HCT116 (cell line): ENCODE data around the gene TCP11L1. TPM values are rescaled to one million over a fixed set of nuclear protein-coding genes. Genes with fewer than 3 reads are reported as not detected.

Source experiments
- ATAC-seq: fragments of 200-7000 bp; cut with Tn5 transposase; 2 replicates; pipeline ENCODE4 v1.9.1; 2020; ENCODE audit warnings: mild to moderate bottlenecking, moderate library complexity
- BruUV-seq: library from RNA; stranded (reverse); fragments of 400-500 nt; replicated peaks from 2 replicates; lab custom pipeline; 2021; lab: Mats Ljungman, UMichigan
- CTCF ChIA-PET: fragments of 300-600 bp; sonication (Branson Sonifier 250); formaldehyde crosslinking; loops from one replicate; lab custom pipeline; 2021; ENCODE audit warnings: antibody characterized with exemption; lab: Charles Lee
- POLR2A ChIA-PET: fragments of 300-600, 350-600 bp; sonication (Branson Sonifier 250); formaldehyde crosslinking; loops from one replicate; lab custom pipeline; 2021; ENCODE audit warnings: antibody characterized with exemption; lab: Charles Lee
- RAD21 ChIA-PET, 2 experiments: fragments of 300-600 bp; sonication (Branson Sonifier 250); formaldehyde crosslinking; loops; one replicate each; lab custom pipeline; 2023; ENCODE audit warnings: low total read pairs in 2 of 2; ENCODE audit not compliant: uncharacterized antibody in 2 of 2, unreplicated experiment in 2 of 2, low non-redundant PET in 1 of 2; lab: Charles Lee
- DNase-seq: peaks from one replicate; pipeline ENCODE4 v3.0.0-alpha.2; 2010; ENCODE audit warnings: low read depth, low spot score
- H2AFZ ChIP-seq: fragments of 200-600 bp; shearing (Covaris generic), sonication (generic); 2 replicates; pipeline ENCODE4 v1.6.1; 2017; ENCODE audit warnings: low read depth, mixed run types, mixed read lengths, antibody characterized with exemption, low read length; ENCODE audit not compliant: poor library complexity, severe bottlenecking
- H3K27ac ChIP-seq: 2 replicates; pipeline ENCODE4 v1.5.1; 2012; ENCODE audit warnings: low read depth, low read length
- H3K27me3 ChIP-seq: fragments of 200-600 bp; sonication (generic); 2 replicates; pipeline ENCODE4 v1.6.1; 2016; ENCODE audit warnings: mixed run types, low read length, mixed read lengths; ENCODE audit not compliant: insufficient read depth
- H3K36me3 ChIP-seq, 2 experiments: fragments of 200-500 bp in 1 of 2; fragments of 200-600 bp in 1 of 2; sonication (Bioruptor generic) in 1 of 2; sonication (generic) in 1 of 2; 2 replicates each; pipeline versions ENCODE4 v1.5.1 to v1.6.1; 2014 to 2016; ENCODE audit warnings: low read length in 2 of 2, inconsistent platforms in 1 of 2, mixed read lengths in 1 of 2, mixed run types in 1 of 2; ENCODE audit not compliant: insufficient read depth in 2 of 2, control insufficient read depth in 1 of 2
- H3K4me1 ChIP-seq, 2 experiments: fragments of 200-600 bp in 1 of 2; sonication (generic) in 1 of 2; 2 replicates each; pipeline versions ENCODE4 v1.5.1 to v1.6.1; 2012 to 2017; ENCODE audit warnings: low read length in 2 of 2, inconsistent platforms in 1 of 2, mild to moderate bottlenecking in 1 of 2, mixed read lengths in 1 of 2, mixed run types in 1 of 2, moderate library complexity in 1 of 2; ENCODE audit not compliant: insufficient read depth in 2 of 2, control insufficient read depth in 1 of 2
- H3K4me2 ChIP-seq: fragments of 200-600 bp; sonication (generic); 2 replicates; pipeline ENCODE4 v1.6.1; 2017; ENCODE audit warnings: mixed run types, low read length, mixed read lengths
- H3K4me3 ChIP-seq, 2 experiments: fragments of 200-600 bp in 1 of 2; sonication (generic) in 1 of 2; replicated peaks in 1 of 2; 2 replicates each; pipeline ENCODE4 v1.5.1; 2011 to 2016; ENCODE audit warnings: low read length in 2 of 2, control low read depth in 1 of 2, low read depth in 1 of 2, mild to moderate bottlenecking in 1 of 2, mixed read lengths in 1 of 2, mixed run types in 1 of 2
- H3K79me2 ChIP-seq: fragments of 200-600 bp; sonication (generic); 2 replicates; pipeline ENCODE4 v1.6.1; 2017; ENCODE audit warnings: mild to moderate bottlenecking, mixed run types, low read length, moderate library complexity, mixed read lengths; ENCODE audit not compliant: insufficient read depth
- H3K9ac ChIP-seq: fragments of 200-600 bp; sonication (generic); 2 replicates; pipeline ENCODE4 v1.6.1; 2016; ENCODE audit warnings: low read length, mixed read lengths
- H3K9me2 ChIP-seq: fragments of 200-600 bp; sonication (generic), shearing (Covaris generic); 2 replicates; pipeline ENCODE4 v1.6.1; 2017; ENCODE audit warnings: mixed run types, mild to moderate bottlenecking, moderate library complexity; ENCODE audit not compliant: insufficient read depth
- H3K9me3 ChIP-seq, 2 experiments: fragments of 200-500 bp in 1 of 2; fragments of 200-600 bp in 1 of 2; sonication (Bioruptor generic) in 1 of 2; sonication (generic) in 1 of 2; 2 replicates each; pipeline ENCODE4 v1.6.1; 2014 to 2017; ENCODE audit warnings: low read length in 2 of 2, mixed read lengths in 2 of 2, inconsistent platforms in 1 of 2, low read depth in 1 of 2, mild to moderate bottlenecking in 1 of 2, mixed run types in 1 of 2, moderate library complexity in 1 of 2; ENCODE audit not compliant: control insufficient read depth in 1 of 2, insufficient read depth in 1 of 2
- H4K20me1 ChIP-seq: fragments of 200-600 bp; sonication (generic), shearing (Covaris generic); 2 replicates; pipeline ENCODE4 v1.6.1; 2017; ENCODE audit warnings: mixed run types, mild to moderate bottlenecking, moderate library complexity; ENCODE audit not compliant: insufficient read depth
- CBX3 ChIP-seq: IDR thresholded peaks from 2 replicates; pipeline ENCODE4 v1.6.1; 2012; ENCODE audit warnings: low read depth
- CEBPB ChIP-seq: IDR thresholded peaks from 2 replicates; pipeline ENCODE4 v1.6.1; 2012; ENCODE audit warnings: low read depth
- CTCF ChIP-seq, 3 experiments: fragments of 200-600 bp in 1 of 3; sonication (generic) in 1 of 3; IDR thresholded peaks in 2 of 3; conservative IDR thresholded peaks in 1 of 3; 2 replicates each; pipeline ENCODE4 v1.5.1; 2012 to 2017; ENCODE audit warnings: low read depth in 2 of 3, low read length in 2 of 3, antibody characterized with exemption in 1 of 3, borderline replicate concordance in 1 of 3, control low read depth in 1 of 3, mild to moderate bottlenecking in 1 of 3, mixed read lengths in 1 of 3, mixed run types in 1 of 3, moderate library complexity in 1 of 3; ENCODE audit not compliant: insufficient read depth in 1 of 3
- EGR1 ChIP-seq: IDR thresholded peaks from 2 replicates; pipeline ENCODE4 v1.6.1; 2012; ENCODE audit warnings: low read depth
- ELF1 ChIP-seq: IDR thresholded peaks from 2 replicates; pipeline ENCODE4 v1.6.1; 2012; ENCODE audit warnings: low read depth, borderline replicate concordance
- EZH2phosphoT487 ChIP-seq: fragments of 200-600 bp; IDR thresholded peaks from 2 replicates; pipeline ENCODE4 v1.6.1; 2018; ENCODE audit warnings: antibody characterized with exemption, borderline replicate concordance
- JUND ChIP-seq: IDR thresholded peaks from 2 replicates; pipeline ENCODE4 v1.6.1; 2012
- POLR2A ChIP-seq: IDR thresholded peaks from 2 replicates; pipeline ENCODE4 v1.7.0; 2011; ENCODE audit warnings: borderline replicate concordance; ENCODE audit not compliant: insufficient read depth, insufficient read length; ENCODE audit errors: extremely low read depth
- POLR2AphosphoS5 ChIP-seq: IDR thresholded peaks from 2 replicates; pipeline ENCODE4 v1.6.1; 2011; ENCODE audit warnings: mild to moderate bottlenecking, low read depth, low read length, moderate library complexity
- RAD21 ChIP-seq: IDR thresholded peaks from 2 replicates; pipeline ENCODE4 v1.6.1; 2012; ENCODE audit warnings: low read depth, mild to moderate bottlenecking
- SRF ChIP-seq: IDR thresholded peaks from 2 replicates; pipeline ENCODE4 v1.6.1; 2012; ENCODE audit warnings: low read depth
- TCF7L2 ChIP-seq: IDR thresholded peaks from 2 replicates; pipeline ENCODE4 v1.7.0; 2011; ENCODE audit warnings: borderline replicate concordance, inconsistent platforms; ENCODE audit not compliant: insufficient read depth, insufficient read length; ENCODE audit errors: extremely low read depth
- YY1 ChIP-seq: IDR thresholded peaks from 2 replicates; pipeline ENCODE4 v1.6.1; 2011; ENCODE audit warnings: low read length, low read depth, moderate library complexity, mild to moderate bottlenecking; ENCODE audit not compliant: insufficient replicate concordance; ENCODE audit errors: extremely low read depth
- ZFX ChIP-seq: fragments of 450-650 bp; IDR thresholded peaks from 2 replicates; pipeline ENCODE4 v1.6.1; 2017
- ZNF274 ChIP-seq: fragments of 200-500 bp; sonication (Bioruptor generic); IDR thresholded peaks from 2 replicates; pipeline ENCODE4 v1.6.1; 2014; ENCODE audit warnings: mild to moderate bottlenecking, low read depth, low read length, inconsistent platforms
- intact Hi-C: fragments of 100-400 bp; cut with micrococcal nuclease; formaldehyde crosslinking; loops from 2 replicates; pipeline ENCODE4 v1.10.0; 2022
- total RNA-seq: library from RNA; stranded (reverse); gene quantifications from one replicate; pipeline ENCODE4 v1.2.1, GENCODE V29; 2021; ENCODE audit not compliant: unreplicated experiment

Gene TCP11L1
- total RNA-seq, 1 experiment from 2014 or later: 12.0 TPM

GRCh38 chr11:33065445-33066178 is 26.2 kb downstream of the TCP11L1 start:
- TF ChIP-seq CTCF (IDR thresholded peaks at IDR 0.05 in 2 of 3, conservative IDR thresholded peaks at IDR 0.05 in 1 of 3; ENCODE audit: borderline replicate concordance in 1 of 3, insufficient read depth in 1 of 3, low read depth in 2 of 3, low read length in 2 of 3): peak; percentile 81 to 96 (median 93)
- TF ChIP-seq EGR1: no peak
- TF ChIP-seq CEBPB: no peak
- peak; percentile 95 for TF ChIP-seq RAD21
- Histone ChIP-seq H3K36me3 (no peaks in the 10 kb centered on the region), H3K4me3 (no peak overlapping the region), H3K27ac (no peak overlapping the region), H4K20me1 (no peaks in the 10 kb centered on the region), H3K9me3 (no peaks in the 10 kb centered on the region), H3K79me2 (no peaks in the 10 kb centered on the region), H3K9me2 (no peaks in the 10 kb centered on the region), H3K9ac (no peak overlapping the region), H3K27me3 (no peaks in the 10 kb centered on the region), H3K4me2 (no peak overlapping the region), H2AFZ (no peak overlapping the region), H3K4me1 (peaks cover 13 to 21% of the 10 kb centered on the region in 2 experiments)
- ATAC-seq (peak; percentile 72), DNase-seq (peak; percentile 28)
- BruUV-seq: no TSS peak
- ChIA-PET CTCF (interaction anchor here (0.6 to 2.0 kb wide), 20 partner anchors 9 to 677 kb away, joined by 3 to 18 read pairs (median 4); partner anchors contain the start of genes DEPDC7 and TCP11L1), RAD21 (interaction anchor here in 1 of 2 experiments (0.6 to 0.9 kb wide), 3 partner anchors 103 to 256 kb away, joined by 3 read pairs; no protein-coding TSS in a partner anchor), POLR2A (no interaction called here)
- intact Hi-C loops: loop anchor here (1.0 to 10.0 kb wide), 6 partner anchors 105 to 351 kb away; no protein-coding TSS in a partner anchor

GRCh38 chr11:33067294-33067693 is 27.9 kb downstream of the TCP11L1 start:
- ChIA-PET CTCF (no interaction called here), POLR2A (no interaction called here), RAD21 (no interaction called here)
- H4K20me1 ChIP-seq: no peaks in the 10 kb centered on the region
- no peaks in the 10 kb centered on the region; a peak in 1 of 4 replicates for H3K36me3 ChIP-seq
- no peaks in the 10 kb centered on the region for H3K27me3 ChIP-seq
- H3K4me2 ChIP-seq: no peak overlapping the region
- no peaks in the 10 kb centered on the region for H3K9me3 ChIP-seq
- H3K4me1 ChIP-seq: peaks cover 3 to 4% of the 10 kb centered on the region in 2 experiments
- no peaks in the 10 kb centered on the region for H3K9me2 ChIP-seq
- H2AFZ ChIP-seq: no peak overlapping the region
- H3K79me2 ChIP-seq: no peaks in the 10 kb centered on the region
- H3K27ac ChIP-seq: no peak overlapping the region
- intact Hi-C loops: loop anchor here (5.0 to 10.0 kb wide), 4 partner anchors 192 to 352 kb away; no protein-coding TSS in a partner anchor
- DNase-seq (no peak), ATAC-seq (no peak)
- H3K4me3 ChIP-seq: no peak overlapping the region
- H3K9ac ChIP-seq: no peak overlapping the region
- no TSS peak for BruUV-seq
- TF ChIP-seq POLR2A (no peak), SRF (no peak), ZNF274 (no peak), ZFX (no peak), CBX3 (no peak), JUND (no peak), ELF1 (no peak), RAD21 (no peak), CEBPB (no peak), TCF7L2 (no peak), EZH2phosphoT487 (no peak), YY1 (no peak), POLR2AphosphoS5 (no peak), CTCF (IDR thresholded peaks at IDR 0.05 in 2 of 3, conservative IDR thresholded peaks at IDR 0.05 in 1 of 3; ENCODE audit: borderline replicate concordance in 1 of 3, insufficient read depth in 1 of 3, low read depth in 2 of 3, low read length in 2 of 3) (no peak)
